Measurements from ENCODE around the gene CSTB. TPM values are rescaled to one million over a fixed set of nuclear protein-coding genes. Genes with fewer than 3 reads are reported as not detected.

Gene CSTB
- total RNA-seq, 1 donor from 2014 or later: 7.1 TPM

- Histone ChIP-seq H3K9me3 (ENCODE audit: low read depth) (no peaks in the 10 kb centered on the region), H4K20me1 (ENCODE audit: low read depth) (no peaks in the 10 kb centered on the region), H2AFZ (replicated peaks) (no peak overlapping the region), H3K4me2 (no peak overlapping the region), H3K4me1 (peaks cover 16% of the 10 kb centered on the region), H3K4me3 (no peak overlapping the region), H3K36me3 (no peaks in the 10 kb centered on the region), H3K9ac (no peak overlapping the region), H3K27ac (no peak overlapping the region), H3F3A (ENCODE audit: low read depth) (peaks cover 19% of the 10 kb centered on the region), H3K79me2 (ENCODE audit: low read depth) (no peaks in the 10 kb centered on the region), H3K27me3 (no peaks in the 10 kb centered on the region)
- peak overlapping the region; percentile 87 for H3K27ac Mint-ChIP-seq
- H3K9me3 Mint-ChIP-seq: no peaks in the 10 kb centered on the region
- no peak for DNase-seq (ENCODE audit: low spot score)
- H3K36me3 Mint-ChIP-seq: peaks cover 4% of the 10 kb centered on the region
- peaks cover 11% of the 10 kb centered on the region for H3K27me3 Mint-ChIP-seq (ENCODE audit: insufficient read depth, low read depth)
- TF ChIP-seq EZH2 (IDR thresholded peaks at IDR 0.05) (no peak), CTCF (IDR thresholded peaks at IDR 0.05) (no peak), EZH2phosphoT487 (IDR thresholded peaks at IDR 0.05) (no peak)
- H3K4me3 Mint-ChIP-seq: no peak overlapping the region
- H3K4me1 Mint-ChIP-seq: peaks cover 32% of the 10 kb centered on the region
Observed at GRCh38 chr21:43766734-43767497, 9.2 kb downstream of the CSTB start.

- H3K79me2 ChIP-seq (ENCODE audit: low read depth): no peaks in the 10 kb centered on the region
- TF ChIP-seq CTCF (IDR thresholded peaks at IDR 0.05) (no peak), EZH2phosphoT487 (IDR thresholded peaks at IDR 0.05) (no peak), EZH2 (IDR thresholded peaks at IDR 0.05) (no peak)
- H4K20me1 ChIP-seq (ENCODE audit: low read depth): no peaks in the 10 kb centered on the region
- no peaks in the 10 kb centered on the region for H3K9me3 Mint-ChIP-seq
- H3K4me1 ChIP-seq: peaks cover 16% of the 10 kb centered on the region
- H3K4me3 Mint-ChIP-seq: no peak overlapping the region
- H3K9ac ChIP-seq: no peak overlapping the region
- peaks cover 24% of the 10 kb centered on the region for H3K4me1 Mint-ChIP-seq
- no peak overlapping the region for H3K4me2 ChIP-seq
- peaks cover 4% of the 10 kb centered on the region for H3K36me3 Mint-ChIP-seq
- H3K9me3 ChIP-seq (ENCODE audit: low read depth): no peaks in the 10 kb centered on the region
- H3F3A ChIP-seq (ENCODE audit: low read depth): peaks cover 19% of the 10 kb centered on the region
- H3K4me3 ChIP-seq: no peak overlapping the region
- DNase-seq (ENCODE audit: low spot score): no peak
- no peak overlapping the region for H3K27ac ChIP-seq
- no peaks in the 10 kb centered on the region for H3K27me3 ChIP-seq
- H3K27ac Mint-ChIP-seq: no peak overlapping the region
- no peaks in the 10 kb centered on the region for H3K36me3 ChIP-seq
- H3K27me3 Mint-ChIP-seq (ENCODE audit: insufficient read depth, low read depth): peaks cover 9% of the 10 kb centered on the region
- H2AFZ ChIP-seq (replicated peaks): no peak overlapping the region
Observed at GRCh38 chr21:43764576-43765495, 11.3 kb downstream of the CSTB start.

GRCh38 chr21:43763901-43764523 is 12.1 kb downstream of the CSTB start:
- H3K27ac Mint-ChIP-seq: no peak overlapping the region
- H3F3A ChIP-seq (ENCODE audit: low read depth): peaks cover 15% of the 10 kb centered on the region
- no peak overlapping the region for H3K4me2 ChIP-seq
- no peaks in the 10 kb centered on the region for H3K36me3 ChIP-seq
- TF ChIP-seq EZH2 (IDR thresholded peaks at IDR 0.05) (no peak), EZH2phosphoT487 (IDR thresholded peaks at IDR 0.05) (no peak), CTCF (IDR thresholded peaks at IDR 0.05) (no peak)
- H3K4me1 Mint-ChIP-seq: peaks cover 21% of the 10 kb centered on the region
- no peaks in the 10 kb centered on the region for H3K9me3 ChIP-seq (ENCODE audit: low read depth)
- no peak overlapping the region for H2AFZ ChIP-seq (replicated peaks)
- H3K27ac ChIP-seq: no peak overlapping the region
- peaks cover 13% of the 10 kb centered on the region for H3K4me1 ChIP-seq
- no peaks in the 10 kb centered on the region for H3K27me3 ChIP-seq
- peaks cover 9% of the 10 kb centered on the region for H3K27me3 Mint-ChIP-seq (ENCODE audit: insufficient read depth, low read depth)
- no peaks in the 10 kb centered on the region for H3K79me2 ChIP-seq (ENCODE audit: low read depth)
- H3K9me3 Mint-ChIP-seq: no peaks in the 10 kb centered on the region
- no peak for DNase-seq (ENCODE audit: low spot score)
- no peak overlapping the region for H3K4me3 ChIP-seq
- peaks cover 4% of the 10 kb centered on the region for H3K36me3 Mint-ChIP-seq
- no peak overlapping the region for H3K4me3 Mint-ChIP-seq
- no peak overlapping the region for H3K9ac ChIP-seq
- H4K20me1 ChIP-seq (ENCODE audit: low read depth): no peaks in the 10 kb centered on the region
